ENCODE measurements around the gene ARL15.
A peak's percentile ranks its signal among the peaks of the same experiment; 100 is the strongest.

Gene ARL15

DNA sequence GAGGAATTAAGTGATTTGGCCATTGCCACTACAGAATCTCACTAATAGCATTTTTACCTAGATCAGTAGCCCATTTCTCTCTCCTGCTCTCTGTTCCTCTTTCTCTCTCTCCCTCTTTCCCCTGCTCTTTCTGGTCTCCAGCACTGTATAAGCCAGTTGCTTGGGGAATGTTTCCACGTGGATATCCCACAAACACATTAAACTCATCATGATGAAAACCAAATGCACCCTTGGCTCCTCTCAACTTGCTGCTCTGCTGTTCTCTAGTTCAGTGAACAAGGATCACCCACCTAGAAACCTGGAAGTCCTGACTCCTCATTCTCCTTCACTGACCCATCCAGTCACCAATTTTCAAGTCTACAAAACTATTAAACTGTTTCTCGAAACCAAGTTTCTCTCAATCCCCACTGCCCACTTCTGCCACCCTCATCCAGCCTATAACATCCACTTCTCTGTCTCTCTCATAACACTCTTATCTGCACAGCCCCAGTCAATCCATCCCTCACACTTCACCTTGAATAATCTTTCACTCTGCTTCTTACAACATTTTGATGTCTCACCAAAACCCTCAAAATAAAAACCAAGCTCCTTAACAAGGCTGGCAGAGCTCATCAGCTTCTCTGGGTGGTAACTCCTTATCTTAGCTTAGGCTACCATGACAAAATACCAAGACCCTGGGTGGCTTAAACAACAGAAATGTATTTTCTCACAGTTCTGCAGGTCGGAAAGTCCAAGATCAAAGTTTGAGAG lies 79.3 kb downstream of the ARL15 start:
- Histone ChIP-seq H3K4me3 (ENCODE audit: low read length, poor library complexity, severe bottlenecking) (no peak overlapping the region), H2AFZ (ENCODE audit: low read length) (no peak overlapping the region), H3K9me3 (ENCODE audit: insufficient read depth, low read depth, low read length) (no peaks in the 10 kb centered on the region), H3K9ac (ENCODE audit: low read depth, low read length, poor library complexity, severe bottlenecking) (no peak overlapping the region), H3K4me1 (ENCODE audit: insufficient read depth, low read length, poor library complexity, severe bottlenecking) (peaks cover 6% of the 10 kb centered on the region), H4K20me1 (ENCODE audit: insufficient read depth, low read length, poor library complexity, severe bottlenecking) (peaks cover 5% of the 10 kb centered on the region), H3K9me2 (replicated peaks; ENCODE audit: low read depth, low read length) (no peaks in the 10 kb centered on the region), H3K27me3 (ENCODE audit: insufficient read depth, low read length, poor library complexity, severe bottlenecking) (no peaks in the 10 kb centered on the region), H3F3A (ENCODE audit: low read depth) (no peaks in the 10 kb centered on the region), H3K4me2 (ENCODE audit: low read depth, low read length, poor library complexity, severe bottlenecking) (no peak overlapping the region), H3K79me2 (ENCODE audit: insufficient read depth, low read length) (no peaks in the 10 kb centered on the region; the same call in none of the 2 replicates), H3K36me3 (ENCODE audit: insufficient read depth, low read length) (no peaks in the 10 kb centered on the region)
- TF ChIP-seq EZH2phosphoT487 (IDR thresholded peaks at IDR 0.05; ENCODE audit: borderline replicate concordance): no peak
- TF ChIP-seq, protein P1, sequence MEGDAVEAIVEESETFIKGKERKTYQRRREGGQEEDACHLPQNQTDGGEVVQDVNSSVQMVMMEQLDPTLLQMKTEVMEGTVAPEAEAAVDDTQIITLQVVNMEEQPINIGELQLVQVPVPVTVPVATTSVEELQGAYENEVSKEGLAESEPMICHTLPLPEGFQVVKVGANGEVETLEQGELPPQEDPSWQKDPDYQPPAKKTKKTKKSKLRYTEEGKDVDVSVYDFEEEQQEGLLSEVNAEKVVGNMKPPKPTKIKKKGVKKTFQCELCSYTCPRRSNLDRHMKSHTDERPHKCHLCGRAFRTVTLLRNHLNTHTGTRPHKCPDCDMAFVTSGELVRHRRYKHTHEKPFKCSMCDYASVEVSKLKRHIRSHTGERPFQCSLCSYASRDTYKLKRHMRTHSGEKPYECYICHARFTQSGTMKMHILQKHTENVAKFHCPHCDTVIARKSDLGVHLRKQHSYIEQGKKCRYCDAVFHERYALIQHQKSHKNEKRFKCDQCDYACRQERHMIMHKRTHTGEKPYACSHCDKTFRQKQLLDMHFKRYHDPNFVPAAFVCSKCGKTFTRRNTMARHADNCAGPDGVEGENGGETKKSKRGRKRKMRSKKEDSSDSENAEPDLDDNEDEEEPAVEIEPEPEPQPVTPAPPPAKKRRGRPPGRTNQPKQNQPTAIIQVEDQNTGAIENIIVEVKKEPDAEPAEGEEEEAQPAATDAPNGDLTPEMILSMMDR (conservative IDR thresholded peaks at IDR 0.05; ENCODE audit: low read length): no peak

DNA sequence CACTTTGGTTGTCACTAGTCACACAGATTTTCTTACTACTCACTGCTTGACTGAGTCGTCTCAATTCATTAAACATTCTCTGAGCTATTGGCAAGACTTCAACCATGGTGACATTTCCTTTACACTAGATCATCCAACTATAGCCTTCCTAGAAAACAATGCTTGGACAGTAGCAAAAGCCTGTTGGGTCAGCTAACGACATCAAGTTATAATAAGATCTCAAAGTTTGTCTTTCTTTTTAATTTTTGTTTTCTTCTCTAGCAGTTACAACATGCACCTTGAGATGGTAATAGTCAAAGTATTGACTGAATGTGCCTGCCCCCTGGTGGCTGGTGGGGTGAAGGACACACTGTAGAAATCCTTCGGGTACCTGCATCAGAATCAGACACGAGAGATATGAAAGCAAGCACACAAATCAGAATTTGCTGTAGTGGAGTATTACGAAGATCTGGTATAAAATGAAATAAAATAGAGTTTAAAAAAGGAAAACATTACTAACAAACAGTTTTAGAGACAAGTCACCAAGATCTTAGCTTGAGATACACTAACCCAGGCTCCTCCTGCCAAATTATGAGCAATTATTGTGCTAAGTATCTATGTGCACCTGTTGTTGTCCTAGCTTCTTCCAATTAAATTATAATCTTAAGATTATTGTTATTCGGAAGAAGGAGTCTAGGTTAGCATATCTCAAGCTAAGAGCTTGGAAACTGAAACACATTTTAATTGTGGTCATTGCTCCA lies 81.2 kb downstream of the ARL15 start:
- H3K4me2 ChIP-seq (ENCODE audit: low read depth, low read length, poor library complexity, severe bottlenecking): no peak overlapping the region

DNA sequence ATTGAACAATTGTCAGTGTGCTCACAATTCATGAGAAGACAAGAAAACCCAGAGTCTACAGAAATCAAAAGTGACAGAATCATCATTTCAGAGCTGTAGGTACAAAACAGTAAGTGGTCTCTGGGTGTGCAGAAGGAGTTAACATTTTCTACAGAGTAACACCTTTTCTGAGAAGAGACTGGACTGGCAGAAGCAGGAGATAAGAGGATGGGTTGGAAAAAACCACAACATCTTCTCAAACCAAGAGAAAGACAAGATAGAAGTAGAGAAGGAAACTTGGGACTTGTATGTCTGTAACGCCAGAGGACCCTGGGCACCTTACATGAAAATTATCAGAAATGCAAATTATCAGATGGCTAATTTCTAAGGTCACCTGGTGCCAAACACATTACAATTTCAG lies 82.6 kb downstream of the ARL15 start:
- H3K4me2 ChIP-seq (ENCODE audit: low read depth, low read length, poor library complexity, severe bottlenecking): no peak overlapping the region
- no peaks in the 10 kb centered on the region for H3K9me3 ChIP-seq (ENCODE audit: insufficient read depth, low read depth, low read length)
- no peak overlapping the region for H3K4me3 ChIP-seq (ENCODE audit: low read length, poor library complexity, severe bottlenecking)
- peaks cover 5% of the 10 kb centered on the region for H4K20me1 ChIP-seq (ENCODE audit: insufficient read depth, low read length, poor library complexity, severe bottlenecking)
- H3K9ac ChIP-seq (ENCODE audit: low read depth, low read length, poor library complexity, severe bottlenecking): no peak overlapping the region
- H3K36me3 ChIP-seq (ENCODE audit: insufficient read depth, low read length): no peaks in the 10 kb centered on the region
- no peak overlapping the region for H2AFZ ChIP-seq (ENCODE audit: low read length)
- H3K79me2 ChIP-seq (ENCODE audit: insufficient read depth, low read length): peaks cover 7% of the 10 kb centered on the region; the same call in 1 of the 2 replicates
- TF ChIP-seq, protein P1 (conservative IDR thresholded peaks at IDR 0.05; ENCODE audit: low read length): no peak
- no peak for TF ChIP-seq EZH2phosphoT487 (IDR thresholded peaks at IDR 0.05; ENCODE audit: borderline replicate concordance)
- no peaks in the 10 kb centered on the region for H3F3A ChIP-seq (ENCODE audit: low read depth)
- no peaks in the 10 kb centered on the region for H3K27me3 ChIP-seq (ENCODE audit: insufficient read depth, low read length, poor library complexity, severe bottlenecking)
- H3K4me1 ChIP-seq (ENCODE audit: insufficient read depth, low read length, poor library complexity, severe bottlenecking): peaks cover 6% of the 10 kb centered on the region
- H3K9me2 ChIP-seq (replicated peaks; ENCODE audit: low read depth, low read length): no peaks in the 10 kb centered on the region

More for the DNA sequence above, 81.2 kb downstream of the ARL15 start:
- Histone ChIP-seq H2AFZ (ENCODE audit: low read length) (no peak overlapping the region), H3K36me3 (ENCODE audit: insufficient read depth, low read length) (no peaks in the 10 kb centered on the region), H3K9ac (ENCODE audit: low read depth, low read length, poor library complexity, severe bottlenecking) (no peak overlapping the region), H3K4me3 (ENCODE audit: low read length, poor library complexity, severe bottlenecking) (no peak overlapping the region), H3K9me2 (replicated peaks; ENCODE audit: low read depth, low read length) (no peaks in the 10 kb centered on the region), H3K27me3 (ENCODE audit: insufficient read depth, low read length, poor library complexity, severe bottlenecking) (no peaks in the 10 kb centered on the region), H3K79me2 (ENCODE audit: insufficient read depth, low read length) (no peaks in the 10 kb centered on the region; the same call in none of the 2 replicates), H3K9me3 (ENCODE audit: insufficient read depth, low read depth, low read length) (no peaks in the 10 kb centered on the region), H3F3A (ENCODE audit: low read depth) (no peaks in the 10 kb centered on the region), H4K20me1 (ENCODE audit: insufficient read depth, low read length, poor library complexity, severe bottlenecking) (peaks cover 5% of the 10 kb centered on the region), H3K4me1 (ENCODE audit: insufficient read depth, low read length, poor library complexity, severe bottlenecking) (peaks cover 6% of the 10 kb centered on the region)
- no peak for TF ChIP-seq EZH2phosphoT487 (IDR thresholded peaks at IDR 0.05; ENCODE audit: borderline replicate concordance)
- TF ChIP-seq, protein P1 (conservative IDR thresholded peaks at IDR 0.05; ENCODE audit: low read length): peak; percentile 96

Measured in Loucy (cell line).